Naive thymus-derived CD4-positive, alpha-beta T cell (primary cell): ENCODE data around the gene TBC1D1. TPM values are rescaled to one million over a fixed set of nuclear protein-coding genes. Genes with fewer than 3 reads are reported as not detected.
A peak's percentile ranks its signal among the peaks of the same experiment; 100 is the strongest.

Source experiments
- ATAC-seq: fragments of 150-1000 bp; cut with Tn5 transposase; 2 replicates; pipeline ENCODE4 v1.10.0; 2021; ENCODE audit warnings: mild to moderate bottlenecking, moderate library complexity
- CTCF ChIA-PET: fragments of 350-600 bp; sonication (Branson Sonifier 250); formaldehyde crosslinking; loops from one replicate; lab custom pipeline; 2021; ENCODE audit warnings: antibody characterized with exemption; lab: Charles Lee
- POLR2A ChIA-PET: fragments of 350-600 bp; sonication (Branson Sonifier 250); formaldehyde crosslinking; loops from one replicate; lab custom pipeline; 2021; ENCODE audit warnings: antibody characterized with exemption, inconsistent platforms; lab: Charles Lee
- DNase-seq, 9 donors: peaks; one replicate each; pipeline versions ENCODE4 v3.0.0 to v3.0.0-alpha.2; 2020 to 2022; ENCODE audit warnings: mixed read lengths in 1 of 9
- H3K27ac ChIP-seq: one replicate; pipeline ENCODE4 v1.7.0; 2013; ENCODE audit warnings: mild to moderate bottlenecking, low read depth, low read length, moderate library complexity
- H3K27me3 ChIP-seq, 2 donors: one replicate each; pipeline ENCODE4 v1.7.0; 2013; ENCODE audit warnings: low read length in 2 of 2, mild to moderate bottlenecking in 2 of 2, moderate library complexity in 2 of 2; ENCODE audit not compliant: control insufficient read depth in 2 of 2, insufficient read depth in 2 of 2
- H3K36me3 ChIP-seq, 3 experiments: 1 replicate in 2 of 3; 2 replicates in 1 of 3; pipeline ENCODE4 v1.7.0; 2013; ENCODE audit warnings: low read length in 3 of 3, mild to moderate bottlenecking in 3 of 3, moderate library complexity in 1 of 3; ENCODE audit not compliant: insufficient read depth in 3 of 3, control insufficient read depth in 2 of 3
- H3K4me1 ChIP-seq, 2 donors: one replicate each; pipeline ENCODE4 v1.7.0; 2013; ENCODE audit warnings: low read length in 2 of 2, mild to moderate bottlenecking in 2 of 2, moderate library complexity in 1 of 2; ENCODE audit not compliant: control insufficient read depth in 2 of 2, insufficient read depth in 2 of 2
- H3K4me3 ChIP-seq: 2 replicates; pipeline ENCODE4 v1.7.0; 2013; ENCODE audit warnings: mild to moderate bottlenecking, low read length
- H3K9me3 ChIP-seq, 3 experiments: 1 replicate in 2 of 3; 2 replicates in 1 of 3; pipeline ENCODE4 v1.7.0; 2013; ENCODE audit warnings: low read length in 3 of 3; ENCODE audit not compliant: control insufficient read depth in 2 of 3
- H3K27ac Mint-ChIP-seq, 9 donors: one replicate each; pipeline ENCODE4 v1.8.0; 2020 to 2022; ENCODE audit warnings: mixed read lengths in 9 of 9, mild to moderate bottlenecking in 8 of 9, moderate library complexity in 5 of 9, inconsistent platforms in 2 of 9
- H3K27me3 Mint-ChIP-seq, 5 donors: one replicate each; pipeline ENCODE4 v1.8.0; 2021 to 2022; ENCODE audit warnings: mixed read lengths in 5 of 5, mild to moderate bottlenecking in 1 of 5
- H3K36me3 Mint-ChIP-seq, 5 donors: one replicate each; pipeline ENCODE4 v1.8.0; 2020 to 2022; ENCODE audit warnings: mixed read lengths in 5 of 5, mild to moderate bottlenecking in 3 of 5, inconsistent platforms in 1 of 5
- H3K4me1 Mint-ChIP-seq, 7 donors: one replicate each; pipeline ENCODE4 v1.8.0; 2020 to 2022; ENCODE audit warnings: mixed read lengths in 7 of 7, mild to moderate bottlenecking in 3 of 7, inconsistent platforms in 1 of 7
- H3K4me3 Mint-ChIP-seq, 10 donors: one replicate each; pipeline ENCODE4 v1.8.0; 2020 to 2022; ENCODE audit warnings: mild to moderate bottlenecking in 10 of 10, mixed read lengths in 10 of 10, moderate library complexity in 6 of 10, inconsistent platforms in 2 of 10
- H3K9me3 Mint-ChIP-seq, 11 donors: one replicate each; pipeline ENCODE4 v1.8.0; 2020 to 2022; ENCODE audit warnings: mixed read lengths in 11 of 11, mild to moderate bottlenecking in 4 of 11, inconsistent platforms in 1 of 11, moderate library complexity in 1 of 11
- intact Hi-C, 2 donors: fragments of 100-400 bp; cut with micrococcal nuclease; formaldehyde crosslinking; loops; one replicate each; pipeline ENCODE4 v1.15.1; 2023
- polyA plus RNA-seq, 2 donors: library from polyadenylated mRNA; unstranded; fragments of 300-500 nt; fragmentation: Illumina TruSeq; gene quantifications; one replicate each; pipeline ENCODE4 v1.2.3, GENCODE V29; 2021
- total RNA-seq, 6 experiments: library from RNA in 5 of 6; stranded (reverse) in 5 of 6; gene quantifications; 1 replicate in 5 of 6; 2 replicates in 1 of 6; pipeline ENCODE4 v1.2.3 and lab custom pipeline; 2021 to 2026

TBC1D1 gene
- total and polyA plus RNA-seq, 7 experiments from 2014 or later: 19.4 to 66.8 (median 46.9) TPM

DNA sequence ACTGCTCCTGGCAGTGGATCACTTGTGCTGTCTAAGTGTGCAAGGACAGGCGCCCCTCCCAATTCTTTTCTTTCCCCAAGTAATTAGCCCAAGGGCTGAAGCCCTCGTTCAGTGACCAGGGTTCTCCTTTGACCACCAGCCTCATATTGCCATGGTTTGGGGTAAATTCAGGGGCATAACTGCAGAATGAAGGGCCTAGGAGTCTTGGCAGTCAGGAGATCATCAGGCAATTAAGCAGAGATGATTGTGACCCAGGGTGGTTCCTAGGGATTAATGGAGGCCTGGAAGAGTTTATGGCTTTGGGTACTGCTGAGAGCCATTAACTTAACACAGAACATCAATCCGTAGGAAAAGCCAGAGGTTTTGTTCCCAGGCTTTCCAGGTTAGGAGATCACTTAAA lies 240.0 kb downstream of the TBC1D1 start:
- Mint-ChIP-seq H3K27me3 (peaks cover 0 to 2% (median 0%) of the 10 kb centered on the region in 5 donors), H3K4me1 (peaks cover 37 to 68% (median 57%) of the 10 kb centered on the region in 7 donors), H3K27ac (peak overlapping the region; percentile 53 to 97 (median 89)), H3K9me3 (no peaks in the 10 kb centered on the region), H3K4me3 (peak overlapping the region in 8 of 10 donors; percentile 8 to 78 (median 75)), H3K36me3 (peaks cover 0 to 47% (median 31%) of the 10 kb centered on the region in 5 donors)
- ChIA-PET POLR2A (no interaction called here), CTCF (interaction anchor here (0.9 kb wide), 1 partner anchor 600 kb away, joined by 3 read pairs; no protein-coding TSS in a partner anchor)
- peak overlapping the region; percentile 8 for H3K27ac ChIP-seq
- peaks cover 37 to 56% of the 10 kb centered on the region in 2 donors for H3K4me1 ChIP-seq
- H3K36me3 ChIP-seq: peaks cover 0 to 17% (median 0%) of the 10 kb centered on the region in 3 experiments
- intact Hi-C loops: loop anchor here (1.0 to 10.0 kb wide), 15 partner anchors 24 to 1924 kb away; partner anchors contain the start of genes N4BP2 (in 1 of the 2), TLR6 (in 1 of the 2) and WDR19 (in 1 of the 2)
- no peak overlapping the region for H3K4me3 ChIP-seq
- H3K9me3 ChIP-seq: no peaks in the 10 kb centered on the region
- no peak for DNase-seq
- ATAC-seq: no peak
- H3K27me3 ChIP-seq: no peaks in the 10 kb centered on the region

DNA sequence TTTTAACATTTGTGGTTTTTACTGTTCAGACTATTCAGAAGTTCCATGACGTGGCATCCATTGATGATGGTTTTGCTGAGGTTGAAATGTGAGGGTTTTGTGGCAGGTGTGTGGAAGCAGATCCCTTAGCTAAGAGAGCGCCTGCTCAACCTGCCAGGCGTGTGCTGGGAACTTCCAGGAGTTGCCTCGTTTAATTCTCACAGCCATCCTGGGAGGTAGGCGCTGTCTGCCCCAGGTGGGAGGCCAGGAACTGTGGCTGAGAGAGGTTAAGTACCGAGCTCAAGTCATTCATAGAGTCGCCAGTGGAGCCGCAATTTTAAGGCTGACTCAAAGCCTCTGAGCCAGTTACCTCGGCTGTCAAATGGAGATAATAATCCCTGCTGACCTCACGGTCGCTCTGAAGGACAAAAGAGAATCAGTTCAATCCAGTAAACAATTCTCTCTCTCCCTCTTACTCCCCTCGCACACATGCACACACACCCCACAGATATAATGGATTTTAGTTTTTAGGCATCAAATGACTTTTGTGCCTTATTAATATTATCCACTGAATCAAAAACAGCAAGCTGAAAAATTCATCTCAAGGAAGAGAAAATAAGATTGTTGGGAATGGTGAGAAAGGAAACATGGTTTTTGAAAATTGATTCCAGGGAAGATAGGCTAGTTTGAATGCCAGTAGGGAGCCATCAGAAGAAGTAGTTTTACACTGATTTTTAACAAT lies 240.6 kb downstream of the TBC1D1 start:
- Histone ChIP-seq H3K27ac (peak overlapping the region; percentile 21), H3K27me3 (no peaks in the 10 kb centered on the region), H3K4me3 (peak overlapping the region; percentile 10), H3K36me3 (peaks cover 0 to 18% (median 0%) of the 10 kb centered on the region in 3 experiments), H3K4me1 (peaks cover 37 to 56% of the 10 kb centered on the region in 2 donors), H3K9me3 (no peaks in the 10 kb centered on the region)
- POLR2A ChIA-PET: interaction anchor here (0.6 to 1.3 kb wide), 3 partner anchors 29 to 536 kb away, joined by 3 to 4 read pairs (median 4); no protein-coding TSS in a partner anchor
- peaks cover 37 to 73% (median 57%) of the 10 kb centered on the region in 7 donors for H3K4me1 Mint-ChIP-seq
- peak overlapping the region; percentile 87 to 97 (median 90) for H3K27ac Mint-ChIP-seq
- CTCF ChIA-PET: interaction anchor here (0.7 to 1.6 kb wide), 4 partner anchors 11 to 600 kb away, joined by 3 to 6 read pairs (median 3); no protein-coding TSS in a partner anchor
- DNase-seq (peak in 8 of 9 donors; percentile 61 to 87 (median 80)), ATAC-seq (peak; percentile 69)
- intact Hi-C loops: loop anchor here (1.0 to 10.0 kb wide), 22 partner anchors 24 to 1923 kb away; partner anchors contain the start of genes N4BP2 (in 1 of the 2), RELL1 (in 1 of the 2), TLR1 (in 1 of the 2) and TLR6 (in 1 of the 2)
- peaks cover 0 to 52% (median 35%) of the 10 kb centered on the region in 5 donors for H3K36me3 Mint-ChIP-seq
- H3K9me3 Mint-ChIP-seq: no peaks in the 10 kb centered on the region
- H3K4me3 Mint-ChIP-seq: peak overlapping the region; percentile 10 to 78 (median 68)
- peaks cover 0 to 2% (median 0%) of the 10 kb centered on the region in 5 donors for H3K27me3 Mint-ChIP-seq

DNA sequence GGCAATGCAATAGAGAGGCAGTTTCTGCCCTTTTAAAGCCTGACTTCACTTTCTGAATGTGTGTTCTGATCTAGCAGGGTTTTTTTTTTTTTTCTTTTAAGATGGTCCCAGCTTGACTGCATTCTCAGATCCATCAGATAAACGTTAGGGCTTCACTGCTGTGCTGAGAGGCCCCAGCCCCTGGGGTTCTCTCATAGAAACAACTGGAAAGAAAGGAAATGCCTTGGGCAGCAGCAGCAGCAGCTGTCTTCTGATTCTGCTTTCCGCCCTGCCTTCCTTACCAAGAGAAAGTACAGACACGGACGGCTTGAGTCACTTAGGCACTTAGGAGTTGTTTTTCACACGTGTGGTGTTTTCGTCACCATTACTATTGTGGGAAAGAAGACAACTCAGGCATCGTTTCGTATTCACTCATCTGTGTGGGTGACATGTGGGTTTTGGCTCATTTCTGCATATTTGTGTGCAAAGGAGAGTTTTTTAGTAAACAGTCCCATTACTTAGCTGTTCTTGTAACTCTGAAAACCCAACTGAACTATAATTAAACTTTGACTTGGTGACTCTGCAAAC lies 241.3 kb downstream of the TBC1D1 start:
- POLR2A ChIA-PET: interaction anchor here (0.6 to 1.3 kb wide), 3 partner anchors 29 to 535 kb away, joined by 3 to 4 read pairs (median 4); no protein-coding TSS in a partner anchor
- Mint-ChIP-seq H3K4me1 (peaks cover 37 to 73% (median 57%) of the 10 kb centered on the region in 7 donors), H3K27me3 (peaks cover 0 to 2% (median 0%) of the 10 kb centered on the region in 5 donors), H3K9me3 (no peaks in the 10 kb centered on the region), H3K36me3 (peaks cover 3 to 48% (median 30%) of the 10 kb centered on the region in 5 donors), H3K4me3 (peak overlapping the region in 9 of 10 donors; percentile 23 to 78 (median 75)), H3K27ac (peak overlapping the region; percentile 87 to 97 (median 90))
- intact Hi-C loops: loop anchor here (1.0 to 10.0 kb wide), 18 partner anchors 29 to 1923 kb away; partner anchors contain the start of genes N4BP2 (in 1 of the 2), RELL1 (in 1 of the 2), TLR1 (in 1 of the 2) and WDR19 (in 1 of the 2)
- ATAC-seq: peak; percentile 78
- Histone ChIP-seq H3K27ac (peak overlapping the region; percentile 21), H3K4me1 (peaks cover 37 to 56% of the 10 kb centered on the region in 2 donors), H3K27me3 (no peaks in the 10 kb centered on the region), H3K36me3 (peaks cover 0 to 25% (median 0%) of the 10 kb centered on the region in 3 experiments), H3K4me3 (peak overlapping the region; percentile 10), H3K9me3 (no peaks in the 10 kb centered on the region)
- DNase-seq: peak; percentile 13 to 78 (median 67)
- CTCF ChIA-PET: interaction anchor here (0.7 to 1.6 kb wide), 2 partner anchors 47 to 1845 kb away, joined by 3 to 6 read pairs; no protein-coding TSS in a partner anchor

DNA sequence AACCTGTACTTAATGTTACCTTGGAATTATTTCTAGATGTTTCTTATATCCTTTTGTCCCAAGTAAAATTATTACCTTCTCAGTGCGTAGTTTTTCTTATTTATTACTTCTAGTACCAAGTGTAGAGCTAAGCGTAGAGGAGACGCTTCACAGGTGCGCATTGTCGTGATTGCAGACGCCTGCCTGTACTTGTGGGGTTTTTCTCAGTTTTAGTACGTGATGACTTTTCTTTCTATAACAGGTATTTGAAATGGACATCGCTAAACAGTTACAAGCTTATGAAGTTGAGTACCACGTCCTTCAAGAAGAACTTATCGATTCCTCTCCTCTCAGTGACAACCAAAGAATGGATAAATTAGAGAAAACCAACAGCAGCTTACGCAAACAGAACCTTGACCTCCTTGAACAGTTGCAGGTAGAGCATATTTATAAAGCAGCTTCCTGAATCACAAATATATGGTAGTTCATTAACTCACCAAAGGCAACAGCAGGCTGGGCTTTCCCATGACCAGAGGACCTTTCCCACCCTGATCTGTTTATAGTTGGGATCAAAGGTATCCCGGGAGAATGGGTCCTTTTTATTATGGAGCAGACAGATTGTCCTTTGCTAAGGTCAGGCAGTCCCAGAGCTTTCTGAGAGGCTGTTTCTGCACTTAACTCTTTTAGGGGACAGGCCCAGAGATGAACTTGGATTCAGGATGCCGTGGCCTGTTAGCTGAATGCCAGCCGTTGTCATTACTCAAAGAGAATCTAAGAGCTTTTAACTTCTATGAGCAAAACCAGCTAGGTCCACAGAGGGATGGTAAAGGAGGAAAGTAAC lies 242.2 kb downstream of the TBC1D1 start:
- Mint-ChIP-seq H3K4me3 (peak overlapping the region in 4 of 10 donors; percentile 23 to 75 (median 51)), H3K36me3 (peaks cover 4 to 51% (median 31%) of the 10 kb centered on the region in 5 donors), H3K4me1 (peaks cover 37 to 70% (median 52%) of the 10 kb centered on the region in 7 donors), H3K27me3 (peaks cover 0 to 2% (median 0%) of the 10 kb centered on the region in 5 donors), H3K27ac (peak overlapping the region in 7 of 9 donors; percentile 19 to 95 (median 89)), H3K9me3 (no peaks in the 10 kb centered on the region)
- POLR2A ChIA-PET: no interaction called here
- H3K4me3 ChIP-seq: no peak overlapping the region
- CTCF ChIA-PET: interaction anchor here (0.6 to 1.6 kb wide), 3 partner anchors 46 to 1844 kb away, joined by 3 to 10 read pairs (median 6); no protein-coding TSS in a partner anchor
- no peak for DNase-seq
- H3K36me3 ChIP-seq: peaks cover 0 to 29% (median 0%) of the 10 kb centered on the region in 3 experiments
- no peak for ATAC-seq
- H3K27ac ChIP-seq: no peak overlapping the region
- H3K9me3 ChIP-seq: no peaks in the 10 kb centered on the region
- H3K27me3 ChIP-seq: no peaks in the 10 kb centered on the region
- intact Hi-C loops: loop anchor here (1.0 to 10.0 kb wide), 18 partner anchors 28 to 1922 kb away; partner anchors contain the start of genes N4BP2 (in 1 of the 2), RELL1 (in 1 of the 2), TLR1 (in 1 of the 2) and WDR19 (in 1 of the 2)
- H3K4me1 ChIP-seq: peaks cover 36 to 52% of the 10 kb centered on the region in 2 donors

DNA sequence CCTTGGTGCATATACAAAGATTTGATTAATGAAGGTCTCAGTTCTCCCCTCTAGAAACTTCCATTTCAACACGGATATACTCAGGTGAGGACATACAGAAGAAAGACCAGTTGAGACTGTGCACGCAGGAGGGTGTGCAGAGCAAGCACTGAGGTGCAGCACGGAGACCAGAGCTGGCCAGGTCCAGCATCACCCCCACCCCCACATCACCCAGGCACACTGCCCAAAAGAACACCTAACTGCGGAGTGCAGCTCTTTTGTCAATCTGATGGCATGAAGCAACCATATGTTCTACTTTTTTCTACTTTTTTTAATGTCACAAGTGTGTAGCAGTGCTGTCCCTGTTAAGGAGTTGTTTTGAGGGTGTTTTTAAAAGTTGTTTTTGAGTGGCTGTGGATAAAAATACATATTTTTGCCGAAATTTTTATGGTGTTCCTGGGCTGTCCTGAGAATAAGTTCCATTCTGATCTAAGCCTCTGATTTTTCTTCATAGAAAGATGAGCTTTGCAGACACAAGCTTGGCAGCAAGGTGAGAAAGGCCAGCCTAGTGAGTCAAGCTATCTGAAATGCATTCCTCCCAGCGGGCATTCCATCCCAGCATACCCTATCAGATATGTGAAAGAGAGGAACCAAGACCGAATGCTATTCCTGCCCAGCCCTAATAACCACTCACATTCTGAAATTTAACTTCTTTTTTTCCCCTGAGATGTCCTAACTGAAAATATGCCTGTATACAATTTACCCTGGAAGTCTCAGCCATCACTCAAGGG lies 243.0 kb downstream of the TBC1D1 start:
- Mint-ChIP-seq H3K27me3 (peaks cover 0 to 2% (median 0%) of the 10 kb centered on the region in 5 donors), H3K4me1 (peaks cover 28 to 70% (median 43%) of the 10 kb centered on the region in 7 donors), H3K36me3 (peaks cover 10 to 52% (median 40%) of the 10 kb centered on the region in 5 donors), H3K9me3 (no peaks in the 10 kb centered on the region), H3K4me3 (no peak overlapping the region), H3K27ac (peak overlapping the region in 5 of 9 donors; percentile 19 to 89 (median 46))
- Histone ChIP-seq H3K9me3 (no peaks in the 10 kb centered on the region), H3K36me3 (peaks cover 0 to 34% (median 0%) of the 10 kb centered on the region in 3 experiments), H3K27ac (no peak overlapping the region), H3K4me3 (no peak overlapping the region), H3K27me3 (no peaks in the 10 kb centered on the region), H3K4me1 (peaks cover 28 to 43% of the 10 kb centered on the region in 2 donors)
- intact Hi-C loops: loop anchor here (2.0 to 10.0 kb wide), 12 partner anchors 42 to 1921 kb away; partner anchors contain the start of genes N4BP2 (in 1 of the 2), TLR1 (in 1 of the 2) and WDR19 (in 1 of the 2)
- DNase-seq: no peak
- ChIA-PET CTCF (no interaction called here), POLR2A (no interaction called here)
- no peak for ATAC-seq
